Mesenchymal stem cell (in vitro differentiated cells and primary cell): ENCODE results near the gene RNFT1.
A peak's percentile ranks its signal among the peaks of the same experiment; 100 is the strongest.
"Not testable (repeated sequence)": the region's sequence is repeated elsewhere in the genome, so short reads cannot be mapped to it uniquely, and the experiment has no call there.

Experiments used
- DNase-seq: peaks from one replicate; pipeline ENCODE4 v3.0.0-alpha.2; 2013
- H2AFZ ChIP-seq: one replicate; pipeline ENCODE4 v1.6.1; 2013; ENCODE audit warnings: low read depth, mild to moderate bottlenecking, control low read depth, inconsistent platforms, low read length, moderate library complexity
- H2AK5ac ChIP-seq: 2 replicates; pipeline ENCODE4 v1.6.1; 2013; ENCODE audit warnings: low read length, moderate library complexity, mild to moderate bottlenecking, inconsistent platforms; ENCODE audit not compliant: severe bottlenecking
- H2BK120ac ChIP-seq: one replicate; pipeline ENCODE4 v1.6.1; 2013; ENCODE audit warnings: low read depth, mild to moderate bottlenecking, inconsistent platforms, low read length, moderate library complexity
- H2BK12ac ChIP-seq, 2 experiments: one replicate each; pipeline ENCODE4 v1.6.1; 2013; ENCODE audit warnings: inconsistent platforms in 2 of 2, low read length in 2 of 2, mild to moderate bottlenecking in 2 of 2, moderate library complexity in 2 of 2, control low read depth in 1 of 2
- H2BK15ac ChIP-seq: one replicate; pipeline ENCODE4 v1.6.1; 2013; ENCODE audit warnings: mild to moderate bottlenecking, low read depth, inconsistent platforms; ENCODE audit not compliant: poor library complexity, severe bottlenecking
- H2BK5ac ChIP-seq: 2 replicates; pipeline ENCODE4 v1.6.1; 2013; ENCODE audit warnings: low read depth, mild to moderate bottlenecking, low read length, control low read depth, inconsistent platforms; ENCODE audit not compliant: poor library complexity, severe bottlenecking
- H3K14ac ChIP-seq, 2 experiments: one replicate each; pipeline ENCODE4 v1.6.1; 2013; ENCODE audit warnings: inconsistent platforms in 2 of 2, low read length in 2 of 2, control low read depth in 1 of 2, mild to moderate bottlenecking in 1 of 2, moderate library complexity in 1 of 2
- H3K18ac ChIP-seq, 2 experiments: one replicate each; pipeline ENCODE4 v1.6.1; 2013; ENCODE audit warnings: inconsistent platforms in 2 of 2, low read length in 2 of 2, control low read depth in 1 of 2, low read depth in 1 of 2, mild to moderate bottlenecking in 1 of 2
- H3K23ac ChIP-seq, 2 experiments: one replicate each; pipeline ENCODE4 v1.6.1; 2013; ENCODE audit warnings: inconsistent platforms in 2 of 2, low read length in 2 of 2, mild to moderate bottlenecking in 2 of 2, moderate library complexity in 2 of 2, control low read depth in 1 of 2
- H3K27ac ChIP-seq: 2 replicates; pipeline ENCODE4 v1.5.1; 2013; ENCODE audit warnings: mild to moderate bottlenecking, moderate library complexity, low read length, control low read depth, inconsistent platforms; ENCODE audit not compliant: poor library complexity, severe bottlenecking
- H3K27me3 ChIP-seq, 2 experiments: 2 replicates each; pipeline versions ENCODE4 v1.6.1 to v1.7.0; 2013; ENCODE audit warnings: low read length in 2 of 2, mild to moderate bottlenecking in 2 of 2, moderate library complexity in 2 of 2, control low read depth in 1 of 2, inconsistent platforms in 1 of 2; ENCODE audit not compliant: control insufficient read depth in 1 of 2, insufficient read depth in 1 of 2
- H3K36me3 ChIP-seq, 2 experiments: 2 replicates each; pipeline versions ENCODE4 v1.6.1 to v1.7.0; 2013; ENCODE audit warnings: low read length in 2 of 2, control low read depth in 1 of 2, inconsistent platforms in 1 of 2, low read depth in 1 of 2, mild to moderate bottlenecking in 1 of 2; ENCODE audit not compliant: insufficient read depth in 2 of 2, control insufficient read depth in 1 of 2
- H3K4ac ChIP-seq, 2 experiments: one replicate each; pipeline ENCODE4 v1.6.1; 2013; ENCODE audit warnings: inconsistent platforms in 2 of 2, low read length in 2 of 2, mild to moderate bottlenecking in 2 of 2, moderate library complexity in 2 of 2, control low read depth in 1 of 2, low read depth in 1 of 2
- H3K4me1 ChIP-seq: 2 replicates; pipeline ENCODE4 v1.6.1; 2013; ENCODE audit warnings: low read depth, low read length, control low read depth; ENCODE audit not compliant: control insufficient read depth, insufficient read depth
- H3K4me2 ChIP-seq: 2 replicates; pipeline ENCODE4 v1.6.1; 2013; ENCODE audit warnings: low read length, mild to moderate bottlenecking, inconsistent platforms; ENCODE audit not compliant: poor library complexity, severe bottlenecking
- H3K4me3 ChIP-seq, 2 experiments: 2 replicates each; pipeline versions ENCODE4 v1.5.1 to v1.7.0; 2013; ENCODE audit warnings: low read length in 2 of 2, mild to moderate bottlenecking in 2 of 2, control low read depth in 1 of 2, low read depth in 1 of 2; ENCODE audit not compliant: insufficient read depth in 1 of 2
- H3K79me1 ChIP-seq: replicated peaks from 2 replicates; pipeline ENCODE4 v1.6.1; 2013; ENCODE audit warnings: mild to moderate bottlenecking, control low read depth, low read length, inconsistent platforms; ENCODE audit not compliant: poor library complexity, severe bottlenecking
- H3K9ac ChIP-seq: 2 replicates; pipeline ENCODE4 v1.7.0; 2013; ENCODE audit warnings: mild to moderate bottlenecking, low read length, moderate library complexity
- H3K9me3 ChIP-seq: 2 replicates; pipeline ENCODE4 v1.7.0; 2013; ENCODE audit warnings: mild to moderate bottlenecking, low read length; ENCODE audit not compliant: control insufficient read depth
- H4K8ac ChIP-seq: one replicate; pipeline ENCODE4 v1.6.1; 2013; ENCODE audit warnings: inconsistent platforms, mild to moderate bottlenecking, low read length, moderate library complexity
- H4K91ac ChIP-seq: one replicate; pipeline ENCODE4 v1.6.1; 2013; ENCODE audit warnings: mild to moderate bottlenecking, low read length, inconsistent platforms
- WGBS: methylation state at CpG from one replicate; pipeline ENCODE4 v1.1.7; 2013; ENCODE audit warnings: mixed read lengths; 5-methylcytosine and 5-hydroxymethylcytosine counted together

Gene RNFT1

DNA sequence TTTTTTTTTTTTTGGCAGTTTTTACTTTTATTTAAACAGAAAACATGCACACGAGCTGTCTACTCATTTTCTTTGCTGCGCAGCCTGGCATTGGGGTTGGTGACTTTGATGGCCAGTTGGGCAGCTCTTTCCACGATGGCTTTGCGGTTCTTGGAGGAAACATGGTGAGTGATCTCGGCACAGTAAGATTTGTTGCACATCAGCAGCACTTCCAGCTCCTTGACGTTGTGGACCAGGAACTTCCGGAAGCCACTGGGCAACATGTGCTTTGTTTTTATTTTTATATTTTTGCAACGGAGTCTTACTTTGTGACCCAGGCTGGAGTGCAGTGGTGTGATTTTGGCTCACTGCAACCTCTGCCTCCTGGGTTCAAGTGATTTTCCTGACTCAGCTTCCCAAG lies 8.9 kb upstream of the RNFT1 start:
- not testable (repeated sequence) for H3K36me3 ChIP-seq, H3K27ac ChIP-seq, H3K14ac ChIP-seq, H2AFZ ChIP-seq, H4K91ac ChIP-seq, H4K8ac ChIP-seq, H3K79me1 ChIP-seq, H3K4ac ChIP-seq, H3K18ac ChIP-seq, H2BK12ac ChIP-seq, H3K9me3 ChIP-seq, H3K4me3 ChIP-seq, H3K9ac ChIP-seq, H3K4me1 ChIP-seq, DNase-seq, H3K23ac ChIP-seq, H2BK120ac ChIP-seq, H3K27me3 ChIP-seq, H2BK15ac ChIP-seq, H2AK5ac ChIP-seq, H3K4me2 ChIP-seq, H2BK5ac ChIP-seq
- WGBS, result 94% methylated on average over 8 of the region's 8 CpGs

- no peak overlapping the region for H3K9ac ChIP-seq
- no peaks in the 10 kb centered on the region for H3K79me1 ChIP-seq
- H3K14ac ChIP-seq, result no peak overlapping the region
- H3K4me1 ChIP-seq, result no peaks in the 10 kb centered on the region
- H3K23ac ChIP-seq, result no peak overlapping the region
- no peak overlapping the region for H2BK120ac ChIP-seq
- no peak overlapping the region for H3K4me2 ChIP-seq
- no peaks in the 10 kb centered on the region for H3K36me3 ChIP-seq
- H3K27ac ChIP-seq, result no peak overlapping the region
- WGBS, result 95% methylated on average over 1 of the region's 1 CpG
- no peak overlapping the region for H2BK15ac ChIP-seq
- DNase-seq, result peak; percentile 13
- no peak overlapping the region for H3K18ac ChIP-seq
- H3K27me3 ChIP-seq, result no peaks in the 10 kb centered on the region
- no peak overlapping the region for H4K91ac ChIP-seq
- no peaks in the 10 kb centered on the region for H3K9me3 ChIP-seq
- no peak overlapping the region for H2AFZ ChIP-seq
- H2AK5ac ChIP-seq, result no peak overlapping the region
- no peak overlapping the region for H3K4me3 ChIP-seq
- H2BK5ac ChIP-seq, result no peak overlapping the region
- H4K8ac ChIP-seq, result no peak overlapping the region
- no peak overlapping the region for H3K4ac ChIP-seq
- H2BK12ac ChIP-seq, result no peak overlapping the region
These were observed 8.2 kb upstream of the RNFT1 start for GRCh38 chr17:59972778-59973177.

GRCh38 chr17:59971771-59972170 lies 7.2 kb upstream of the RNFT1 start:
- not testable (repeated sequence) for H2BK15ac ChIP-seq, H3K4ac ChIP-seq, H3K79me1 ChIP-seq, H3K36me3 ChIP-seq, H3K9me3 ChIP-seq, H3K4me1 ChIP-seq, H2BK120ac ChIP-seq, H4K91ac ChIP-seq, DNase-seq, H3K9ac ChIP-seq, H3K4me2 ChIP-seq, H3K27ac ChIP-seq, H4K8ac ChIP-seq, H3K23ac ChIP-seq, H2AK5ac ChIP-seq, H2BK5ac ChIP-seq, H3K18ac ChIP-seq, H3K4me3 ChIP-seq, H3K27me3 ChIP-seq, H3K14ac ChIP-seq, H2BK12ac ChIP-seq, H2AFZ ChIP-seq
- 88% methylated on average over 1 of the region's 2 CpGs for WGBS

DNA sequence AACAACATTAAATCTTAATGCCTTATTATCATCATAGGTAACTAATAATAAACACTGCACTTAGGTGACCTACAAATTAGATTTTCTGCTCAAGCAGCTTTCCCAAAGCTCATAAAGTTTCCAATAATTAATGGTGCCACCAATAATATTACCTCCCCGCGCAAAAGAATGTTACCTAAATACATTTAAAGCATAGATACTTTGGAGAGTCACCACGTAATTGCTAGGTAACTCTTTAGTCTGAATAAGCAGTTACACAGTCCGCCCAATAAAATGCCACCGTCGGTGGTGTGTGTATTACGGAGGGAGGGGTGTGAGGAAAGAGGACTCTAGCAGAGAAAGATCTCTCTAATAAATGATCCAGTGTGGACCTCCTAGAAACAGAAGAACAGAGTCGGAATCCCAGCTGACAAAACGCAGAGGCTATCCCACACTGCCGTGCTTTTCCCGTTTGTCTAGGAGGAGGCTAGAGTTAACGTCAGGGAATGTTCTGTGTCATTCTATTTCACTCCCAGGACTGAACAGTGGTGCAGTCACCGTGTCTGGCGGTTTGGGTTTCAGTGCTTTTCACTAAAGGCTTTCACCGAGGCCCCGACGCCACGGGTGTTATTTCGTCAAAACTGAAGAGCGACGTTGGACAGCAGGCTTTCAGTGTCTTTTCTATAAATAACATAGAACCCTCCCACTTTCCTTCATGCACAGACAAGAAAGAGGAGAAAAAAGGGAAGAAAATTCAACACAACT lies 630 bp downstream of the RNFT1 start:
- H3K9ac ChIP-seq, result peak overlapping the region; percentile 99
- no peak overlapping the region for H2BK120ac ChIP-seq
- H3K4ac ChIP-seq, result peak overlapping the region in 1 of 2 experiments; percentile 78
- no peaks in the 10 kb centered on the region for H3K27me3 ChIP-seq
- H3K27ac ChIP-seq, result peak overlapping the region; percentile 93
- peak; percentile 88 for DNase-seq
- H2BK12ac ChIP-seq, result peak overlapping the region in 1 of 2 experiments; percentile 83
- peak overlapping the region; percentile 90 to 92 for H3K4me3 ChIP-seq
- H4K91ac ChIP-seq, result no peak overlapping the region
- peak overlapping the region; percentile 87 for H4K8ac ChIP-seq
- H3K18ac ChIP-seq, result peak overlapping the region; percentile 18 to 99
- peak overlapping the region; percentile 63 for H2BK5ac ChIP-seq
- H3K4me2 ChIP-seq, result peak overlapping the region; percentile 60
- H3K14ac ChIP-seq, result peak overlapping the region in 1 of 2 experiments; percentile 69
- no peaks in the 10 kb centered on the region for H3K9me3 ChIP-seq
- 5% methylated on average over 17 of the region's 21 CpGs for WGBS
- H3K79me1 ChIP-seq, result peaks cover 6% of the 10 kb centered on the region
- H2BK15ac ChIP-seq, result peak overlapping the region; percentile 100
- H3K23ac ChIP-seq, result no peak overlapping the region
- peak overlapping the region; percentile 81 for H2AFZ ChIP-seq
- no peak overlapping the region for H2AK5ac ChIP-seq
- H3K4me1 ChIP-seq, result peaks cover 6% of the 10 kb centered on the region
- H3K36me3 ChIP-seq, result peaks cover 3 to 4% of the 10 kb centered on the region in 2 experiments
